GM23338 (cell line): Measurements from ENCODE around the gene SNCA. TPM values are rescaled to one million over a fixed set of nuclear protein-coding genes. Genes with fewer than 3 reads are reported as not detected.

Source experiments
- ATAC-seq: fragments of 200-7000 bp; cut with Tn5 transposase; 3 replicates; pipeline ENCODE4 v1.9.1; 2020
- DNase-seq: peaks from one replicate; pipeline ENCODE4 v3.0.0-alpha.2; 2015; ENCODE audit warnings: low spot score
- H2AFZ ChIP-seq: fragments of 200-600 bp; sonication (generic); 2 replicates; pipeline ENCODE4 v1.8.0; 2016; ENCODE audit warnings: antibody characterized with exemption, mild to moderate bottlenecking, moderate library complexity
- H3F3A ChIP-seq: fragments of 200-600 bp; sonication (generic); replicated peaks from 2 replicates; pipeline ENCODE4 v1.8.0; 2017; ENCODE audit warnings: antibody characterized with exemption, mixed run types, low read depth
- H3K27ac ChIP-seq: fragments of 200-600 bp; sonication (generic); 2 replicates; pipeline ENCODE4 v1.6.1; 2016; ENCODE audit warnings: low read depth
- H3K27me3 ChIP-seq: fragments of 200-600 bp; sonication (generic); 2 replicates; pipeline ENCODE4 v1.8.0; 2016; ENCODE audit warnings: mild to moderate bottlenecking, mixed run types, moderate library complexity; ENCODE audit not compliant: insufficient read depth
- H3K36me3 ChIP-seq: fragments of 200-600 bp; sonication (generic); 2 replicates; pipeline ENCODE4 v1.8.0; 2016; ENCODE audit warnings: mild to moderate bottlenecking; ENCODE audit not compliant: insufficient read depth
- H3K4me1 ChIP-seq: fragments of 200-600 bp; sonication (generic); 2 replicates; pipeline ENCODE4 v1.8.0; 2016; ENCODE audit warnings: mild to moderate bottlenecking, moderate library complexity; ENCODE audit not compliant: insufficient read depth
- H3K4me2 ChIP-seq: fragments of 200-600 bp; sonication (generic); 2 replicates; pipeline ENCODE4 v1.7.1; 2017; ENCODE audit warnings: mixed run types
- H3K4me3 ChIP-seq: fragments of 200-600 bp; sonication (generic); 2 replicates; pipeline ENCODE4 v1.6.1; 2016; ENCODE audit warnings: mixed run types
- H3K79me2 ChIP-seq: fragments of 200-600 bp; sonication (generic); replicated peaks from 2 replicates; pipeline ENCODE4 v1.8.0; 2017; ENCODE audit warnings: mild to moderate bottlenecking; ENCODE audit not compliant: insufficient read depth
- H3K9me2 ChIP-seq: fragments of 200-600 bp; sonication (generic); 2 replicates; pipeline ENCODE4 v1.8.0; 2017; ENCODE audit not compliant: insufficient read depth
- H4K20me1 ChIP-seq: fragments of 200-600 bp; sonication (generic); replicated peaks from 2 replicates; pipeline ENCODE4 v1.8.0; 2017; ENCODE audit warnings: mild to moderate bottlenecking; ENCODE audit not compliant: insufficient read depth
- H3K27ac Mint-ChIP-seq: 2 replicates; pipeline ENCODE4 v1.8.0; 2020; ENCODE audit warnings: inconsistent platforms, mild to moderate bottlenecking, moderate library complexity, mixed read lengths
- H3K27me3 Mint-ChIP-seq: 3 replicates; pipeline ENCODE4 v1.8.0; 2022; ENCODE audit warnings: low read depth, mild to moderate bottlenecking, moderate library complexity, mixed read lengths, inconsistent platforms; ENCODE audit not compliant: insufficient read depth, poor library complexity
- H3K36me3 Mint-ChIP-seq: 3 replicates; pipeline ENCODE4 v1.8.0; 2021; ENCODE audit warnings: low read depth, mild to moderate bottlenecking, inconsistent platforms, moderate library complexity, mixed read lengths
- H3K4me1 Mint-ChIP-seq: 3 replicates; pipeline ENCODE4 v1.8.0; 2020; ENCODE audit warnings: mild to moderate bottlenecking, inconsistent platforms, mixed read lengths
- H3K4me3 Mint-ChIP-seq: 3 replicates; pipeline ENCODE4 v1.8.0; 2021; ENCODE audit warnings: moderate library complexity, mild to moderate bottlenecking, inconsistent platforms, mixed read lengths
- H3K9me3 Mint-ChIP-seq: 3 replicates; pipeline ENCODE4 v1.8.0; 2020; ENCODE audit warnings: moderate library complexity, mild to moderate bottlenecking, inconsistent platforms, mixed read lengths
- CREB1 ChIP-seq: fragments of 250-450 bp; sonication (Bioruptor Pico); IDR thresholded peaks from 2 replicates; pipeline ENCODE4 v1.5.0; 2020; ENCODE audit warnings: low read depth, mild to moderate bottlenecking, moderate library complexity
- CTCF ChIP-seq, 2 experiments: fragments of 200-600 bp in 1 of 2; sonication (generic) in 1 of 2; conservative IDR thresholded peaks; 2 replicates each; pipeline versions ENCODE4 v1.5.1 to v1.6.1; 2016 to 2017; ENCODE audit warnings: antibody characterized with exemption in 2 of 2, low read depth in 2 of 2, mild to moderate bottlenecking in 2 of 2, moderate library complexity in 1 of 2
- EZH2phosphoT487 ChIP-seq: fragments of 200-600 bp; sonication (generic); IDR thresholded peaks from one replicate; pipeline ENCODE4 v1.8.1; 2018; ENCODE audit warnings: antibody characterized with exemption; ENCODE audit not compliant: unreplicated experiment
- JUNB ChIP-seq: IDR thresholded peaks from one replicate; pipeline ENCODE4 v1.6.1; 2016; ENCODE audit warnings: antibody characterized with exemption; ENCODE audit not compliant: unreplicated experiment
- POLR2AphosphoS5 ChIP-seq: IDR thresholded peaks from 2 replicates; pipeline ENCODE4 v1.6.1; 2016; ENCODE audit warnings: antibody characterized with exemption, low read depth
- STAT1 ChIP-seq: IDR thresholded peaks from one replicate; pipeline ENCODE4 v1.6.1; 2016; ENCODE audit warnings: antibody characterized with exemption; ENCODE audit not compliant: unreplicated experiment
- ZNF462 ChIP-seq: fragments of 250-450 bp; sonication (Bioruptor Pico); IDR thresholded peaks from 2 replicates; pipeline ENCODE4 v1.5.0; 2020; ENCODE audit warnings: mild to moderate bottlenecking, moderate library complexity
- polyA plus RNA-seq: library from polyadenylated mRNA; unstranded; fragments of >200 nt; fragmentation: Nextera tagmentation; extraction: Ambion mirVana; gene quantifications from 2 replicates; pipeline ENCODE4 v1.2.1, GENCODE V29; 2016
- total RNA-seq: library from RNA; depleted of rRNA; stranded (reverse); fragments of >200 nt; shearing (Covaris generic); gene quantifications from 2 replicates; pipeline ENCODE4 v1.2.3, GENCODE V29; 2014
- TF ChIP-seq, protein P1 (sequence below): IDR thresholded peaks from one replicate; pipeline ENCODE4 v1.6.1; 2018; ENCODE audit warnings: antibody characterized with exemption; ENCODE audit not compliant: unreplicated experiment
- TF ChIP-seq, protein P2 (sequence below): IDR thresholded peaks from 2 replicates; pipeline ENCODE4 v1.6.1; 2016; ENCODE audit warnings: antibody characterized with exemption

The SNCA gene
- total and polyA plus RNA-seq, 2 experiments from 2014 or later = 15.6 to 31.1 TPM

DNA sequence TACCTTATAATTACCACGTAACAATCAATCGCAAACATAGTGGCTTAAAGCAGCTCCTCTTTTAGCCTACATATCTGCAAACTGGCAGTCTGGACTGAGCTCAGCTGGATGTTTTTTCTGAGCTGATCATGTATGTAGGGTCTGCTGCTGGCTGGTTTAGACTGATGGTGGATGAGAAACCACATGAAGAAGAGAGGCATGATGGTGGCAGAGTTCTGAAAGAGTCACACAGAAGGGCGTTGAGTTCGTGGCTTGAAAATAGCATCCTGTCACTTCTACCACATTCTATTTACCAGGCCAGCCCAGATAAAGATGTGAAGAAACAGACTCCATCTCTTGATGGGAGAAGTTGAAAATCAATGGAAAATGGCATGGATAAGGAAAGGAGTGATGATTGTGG lies 151.3 kb downstream of the SNCA start:
- H3K4me1 ChIP-seq = no peaks in the 10 kb centered on the region; the same call in 1 of the 2 replicates
- no peak overlapping the region for H3K27ac ChIP-seq
- TF ChIP-seq JUNB (no peak), CREB1 (CRISPR knock-in tag) (no peak), POLR2AphosphoS5 (no peak), STAT1 (no peak), EZH2phosphoT487 (no peak), ZNF462 (no peak), CTCF (conservative IDR thresholded peaks at IDR 0.05; ENCODE audit: low read depth in 2 of 2) (no peak)
- TF ChIP-seq, protein P1, sequence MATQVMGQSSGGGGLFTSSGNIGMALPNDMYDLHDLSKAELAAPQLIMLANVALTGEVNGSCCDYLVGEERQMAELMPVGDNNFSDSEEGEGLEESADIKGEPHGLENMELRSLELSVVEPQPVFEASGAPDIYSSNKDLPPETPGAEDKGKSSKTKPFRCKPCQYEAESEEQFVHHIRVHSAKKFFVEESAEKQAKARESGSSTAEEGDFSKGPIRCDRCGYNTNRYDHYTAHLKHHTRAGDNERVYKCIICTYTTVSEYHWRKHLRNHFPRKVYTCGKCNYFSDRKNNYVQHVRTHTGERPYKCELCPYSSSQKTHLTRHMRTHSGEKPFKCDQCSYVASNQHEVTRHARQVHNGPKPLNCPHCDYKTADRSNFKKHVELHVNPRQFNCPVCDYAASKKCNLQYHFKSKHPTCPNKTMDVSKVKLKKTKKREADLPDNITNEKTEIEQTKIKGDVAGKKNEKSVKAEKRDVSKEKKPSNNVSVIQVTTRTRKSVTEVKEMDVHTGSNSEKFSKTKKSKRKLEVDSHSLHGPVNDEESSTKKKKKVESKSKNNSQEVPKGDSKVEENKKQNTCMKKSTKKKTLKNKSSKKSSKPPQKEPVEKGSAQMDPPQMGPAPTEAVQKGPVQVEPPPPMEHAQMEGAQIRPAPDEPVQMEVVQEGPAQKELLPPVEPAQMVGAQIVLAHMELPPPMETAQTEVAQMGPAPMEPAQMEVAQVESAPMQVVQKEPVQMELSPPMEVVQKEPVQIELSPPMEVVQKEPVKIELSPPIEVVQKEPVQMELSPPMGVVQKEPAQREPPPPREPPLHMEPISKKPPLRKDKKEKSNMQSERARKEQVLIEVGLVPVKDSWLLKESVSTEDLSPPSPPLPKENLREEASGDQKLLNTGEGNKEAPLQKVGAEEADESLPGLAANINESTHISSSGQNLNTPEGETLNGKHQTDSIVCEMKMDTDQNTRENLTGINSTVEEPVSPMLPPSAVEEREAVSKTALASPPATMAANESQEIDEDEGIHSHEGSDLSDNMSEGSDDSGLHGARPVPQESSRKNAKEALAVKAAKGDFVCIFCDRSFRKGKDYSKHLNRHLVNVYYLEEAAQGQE = no peak
- TF ChIP-seq, protein P2, sequence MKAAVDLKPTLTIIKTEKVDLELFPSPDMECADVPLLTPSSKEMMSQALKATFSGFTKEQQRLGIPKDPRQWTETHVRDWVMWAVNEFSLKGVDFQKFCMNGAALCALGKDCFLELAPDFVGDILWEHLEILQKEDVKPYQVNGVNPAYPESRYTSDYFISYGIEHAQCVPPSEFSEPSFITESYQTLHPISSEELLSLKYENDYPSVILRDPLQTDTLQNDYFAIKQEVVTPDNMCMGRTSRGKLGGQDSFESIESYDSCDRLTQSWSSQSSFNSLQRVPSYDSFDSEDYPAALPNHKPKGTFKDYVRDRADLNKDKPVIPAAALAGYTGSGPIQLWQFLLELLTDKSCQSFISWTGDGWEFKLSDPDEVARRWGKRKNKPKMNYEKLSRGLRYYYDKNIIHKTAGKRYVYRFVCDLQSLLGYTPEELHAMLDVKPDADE = no peak
- H3F3A ChIP-seq = no peaks in the 10 kb centered on the region
- Mint-ChIP-seq H3K36me3 (peaks cover 53% of the 10 kb centered on the region), H3K4me3 (no peak overlapping the region), H3K4me1 (peaks cover 14% of the 10 kb centered on the region; the same call in 2 of the 3 replicates), H3K9me3 (peaks cover 8% of the 10 kb centered on the region; the same call in 1 of the 3 replicates), H3K27me3 (no peaks in the 10 kb centered on the region), H3K27ac (no peak overlapping the region)
- no peaks in the 10 kb centered on the region for H3K9me2 ChIP-seq
- ATAC-seq (no peak), DNase-seq (no peak)
- no peaks in the 10 kb centered on the region for H4K20me1 ChIP-seq
- no peak overlapping the region for H3K4me3 ChIP-seq
- H3K27me3 ChIP-seq = no peaks in the 10 kb centered on the region
- peaks cover 17% of the 10 kb centered on the region; the same call in 1 of the 2 replicates for H3K36me3 ChIP-seq
- no peak overlapping the region for H3K4me2 ChIP-seq
- peaks cover 42% of the 10 kb centered on the region for H3K79me2 ChIP-seq
- no peak overlapping the region for H2AFZ ChIP-seq
